EL (cell line): ENCODE data around the gene ZNHIT2.
"Not testable (repeated sequence)": the region's sequence is repeated elsewhere in the genome, so short reads cannot be mapped to it uniquely, and the experiment has no call there.

Source experiments
- DNase-seq: peaks from one replicate; pipeline ENCODE4 v3.0.0-alpha.2; 2016

ZNHIT2 gene

GRCh38 chr11:65117206-65118096 lies at the start of gene ZNHIT2:
Gene ZNHIT2 (minus strand): TSS chr11:65117701. CDS start chr11:65117653, 48 bp downstream.
- DNase-seq = peak; percentile 98

- no peak for DNase-seq
Measured at GRCh38 chr11:65166893-65167292, 49.4 kb upstream of the ZNHIT2 start.

GRCh38 chr11:65165410-65166317 lies 48.2 kb upstream of the ZNHIT2 start:
- no peak for DNase-seq

DNA sequence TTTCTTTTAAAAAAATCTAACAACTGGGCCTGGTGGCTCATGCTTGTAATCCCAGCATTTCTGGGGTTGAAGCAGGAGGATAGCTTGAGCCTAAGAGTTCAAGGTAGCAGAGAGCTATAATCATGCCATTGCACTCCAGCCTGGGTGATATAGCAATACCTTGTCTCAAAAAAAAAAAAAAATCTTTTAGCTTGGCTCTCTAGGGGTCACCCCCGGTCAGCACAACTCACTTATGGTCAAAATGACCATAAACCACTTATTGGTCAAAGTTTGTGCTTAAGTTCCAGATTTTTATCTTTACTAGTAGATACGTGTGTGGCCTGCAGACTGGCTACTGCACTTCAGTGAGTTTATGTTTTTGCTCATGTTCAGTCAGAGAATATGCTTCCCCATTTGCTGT lies 46.2 kb upstream of the ZNHIT2 start:
- no peak for DNase-seq

- no peak for DNase-seq
Measured at GRCh38 chr11:65160643-65161042, 43.1 kb upstream of the ZNHIT2 start.

DNA sequence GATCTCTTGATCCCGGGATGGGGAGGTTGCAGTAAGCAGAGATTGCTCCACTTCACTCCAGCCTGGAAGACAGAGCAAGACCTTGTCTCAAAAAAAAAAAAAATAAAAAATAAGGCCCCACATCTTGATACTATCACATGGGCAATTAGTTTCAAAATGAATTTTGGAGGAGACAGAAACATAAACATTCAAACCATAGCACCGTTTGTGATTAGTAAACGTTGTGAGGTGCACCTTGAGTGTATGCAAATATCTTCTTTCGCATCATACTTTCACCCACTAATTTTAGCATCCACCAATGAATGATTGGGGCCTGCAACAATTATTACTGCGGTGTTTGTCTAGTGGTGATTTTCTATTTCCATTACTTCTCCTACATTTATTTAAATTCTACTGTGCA lies 41.5 kb upstream of the ZNHIT2 start:
- no peak for DNase-seq

DNA sequence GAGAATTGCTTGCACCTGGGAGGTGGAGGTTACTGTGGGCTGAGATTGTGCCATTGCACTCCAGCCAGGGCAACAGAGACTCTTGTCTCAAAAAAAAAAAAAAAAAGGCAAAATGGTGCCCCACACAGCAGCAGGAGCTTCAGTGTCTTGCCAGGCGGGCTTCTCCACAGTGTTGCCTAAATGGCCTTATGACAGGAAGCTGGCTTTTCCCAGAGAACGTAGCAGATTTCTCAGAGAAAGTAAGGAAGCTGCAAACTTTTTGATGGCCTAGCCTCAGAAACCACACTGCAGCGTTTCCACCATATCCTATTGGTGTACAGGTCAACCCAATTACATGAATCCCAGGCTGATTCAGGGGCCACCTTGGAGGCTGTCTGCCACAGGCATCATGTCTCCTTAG lies 39.8 kb upstream of the ZNHIT2 start:
- no peak for DNase-seq

DNA sequence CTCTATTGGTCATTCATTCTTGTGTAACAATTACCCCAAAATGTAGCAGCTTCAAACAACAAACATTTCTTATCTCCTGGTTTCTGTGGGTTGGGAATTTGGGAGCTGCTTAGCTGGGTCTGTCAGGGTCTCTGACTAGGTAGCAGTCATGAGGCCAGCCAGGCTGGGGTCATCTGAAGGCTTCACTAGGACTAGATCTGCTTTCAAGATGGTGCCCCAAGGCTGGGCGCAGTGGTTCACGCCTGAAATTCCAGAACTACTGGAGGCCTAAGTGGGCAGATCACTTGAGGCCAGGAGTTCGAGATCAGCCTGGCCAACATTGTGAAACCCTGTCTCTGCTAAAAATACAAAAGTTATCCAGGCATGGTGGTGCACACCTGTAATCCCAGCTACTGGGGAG lies 39.4 kb upstream of the ZNHIT2 start:
- no peak for DNase-seq

GRCh38 chr11:65156256-65156655 lies 38.8 kb upstream of the ZNHIT2 start:
- no peak for DNase-seq

GRCh38 chr11:65152122-65152521 lies 34.6 kb upstream of the ZNHIT2 start:
- no peak for DNase-seq

- DNase-seq = no peak
Measured at GRCh38 chr11:65151331-65151899, 33.9 kb upstream of the ZNHIT2 start.

DNA sequence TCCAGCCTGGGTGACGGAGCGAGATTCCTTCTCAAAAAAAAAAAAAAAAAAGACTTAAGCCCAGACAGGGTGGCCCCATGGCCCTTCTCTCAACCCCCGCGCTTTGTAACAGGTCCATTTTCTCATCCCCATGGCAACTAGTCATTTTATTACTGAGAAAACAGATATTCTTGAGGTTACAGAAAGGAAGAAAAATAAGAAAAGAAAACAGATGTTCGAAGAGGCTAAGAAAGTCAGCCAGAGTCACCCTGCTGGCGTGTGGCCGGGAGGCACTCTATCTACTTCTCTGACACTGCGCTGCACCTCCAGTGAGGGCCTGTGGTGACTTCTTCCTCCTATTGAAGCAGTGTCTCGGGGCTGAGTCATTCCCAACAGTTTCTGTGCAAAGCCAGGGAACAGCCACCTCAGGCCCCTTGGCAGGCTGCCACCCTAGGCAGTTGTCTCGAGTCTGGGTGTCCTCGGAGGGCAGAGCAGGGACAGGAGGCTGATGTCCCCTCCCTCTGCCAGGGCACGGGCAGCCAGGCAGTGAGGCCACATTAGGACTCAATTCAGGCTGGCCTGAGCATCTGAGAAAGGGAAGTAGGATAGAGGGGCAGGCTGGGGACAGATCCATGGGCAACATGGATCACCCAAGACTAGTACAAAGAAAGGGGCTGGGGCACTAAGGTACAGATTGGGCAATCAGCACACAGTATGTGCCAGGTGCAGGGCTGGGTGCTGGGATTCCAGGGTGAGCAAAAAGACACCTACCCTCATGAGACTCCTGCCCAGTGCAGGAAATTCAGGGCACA lies 33.2 kb upstream of the ZNHIT2 start:
- DNase-seq = peak; percentile 92

- not testable (repeated sequence) for DNase-seq
Measured at GRCh38 chr11:65150131-65150508, 32.6 kb upstream of the ZNHIT2 start.

- no peak for DNase-seq
Measured at GRCh38 chr11:65148657-65149056, 31.2 kb upstream of the ZNHIT2 start.

- no peak for DNase-seq
Measured at GRCh38 chr11:65147352-65148075, 30.0 kb upstream of the ZNHIT2 start.

- DNase-seq = no peak
Measured at GRCh38 chr11:65141896-65142494, 24.5 kb upstream of the ZNHIT2 start.

DNA sequence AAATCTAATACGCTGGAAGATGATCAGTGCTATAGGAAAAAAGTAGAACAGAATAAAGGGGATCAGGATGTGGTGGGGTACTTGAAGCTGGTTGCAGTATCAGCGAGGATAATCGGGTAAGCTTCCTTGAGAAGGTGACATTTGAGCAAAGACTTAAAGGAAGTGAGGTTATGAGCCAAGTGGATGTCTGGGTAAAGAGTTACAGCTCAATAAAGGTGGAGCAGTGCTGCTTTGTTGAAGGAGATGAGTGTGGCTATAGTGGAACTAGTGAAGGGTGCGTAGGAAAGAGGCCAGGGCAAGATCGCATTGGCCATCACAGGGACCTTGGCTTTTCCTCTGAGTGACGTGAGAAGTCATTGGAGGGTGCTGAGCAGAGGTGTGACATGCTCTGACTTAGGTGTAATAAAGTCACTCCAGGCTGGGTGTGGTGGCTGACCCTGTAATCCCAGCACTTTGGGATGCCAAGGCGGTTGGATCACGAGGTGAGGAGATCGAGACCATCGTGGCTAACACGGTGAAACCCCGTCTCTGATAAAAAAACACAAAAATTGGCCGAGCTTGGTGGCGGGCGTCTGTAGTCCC lies 19.1 kb upstream of the ZNHIT2 start:
- no peak for DNase-seq

DNA sequence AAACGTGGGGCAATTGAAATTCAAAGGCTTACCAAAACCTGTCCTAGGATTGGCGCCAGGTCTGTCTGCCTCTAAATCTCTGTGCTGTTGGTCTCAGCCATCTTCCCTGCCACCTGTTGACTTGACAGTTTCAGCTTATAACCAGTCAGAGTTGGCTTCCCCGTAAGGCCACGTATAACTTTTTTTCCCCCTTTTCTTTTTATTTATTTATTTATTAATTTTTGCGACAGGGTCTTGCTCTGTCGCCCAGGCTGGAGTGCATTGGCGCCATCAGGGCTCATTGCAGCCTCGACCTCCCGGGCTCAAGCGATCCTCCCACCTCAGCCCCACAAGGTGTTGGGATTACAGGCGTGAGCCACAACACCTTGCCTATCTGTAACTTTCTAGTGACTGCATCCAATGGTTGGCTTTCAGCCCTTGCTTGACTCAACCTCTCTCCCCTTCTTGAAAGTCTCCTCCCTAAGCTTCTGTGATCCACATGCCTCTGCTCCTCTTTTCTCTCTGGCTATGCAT lies 18.2 kb upstream of the ZNHIT2 start:
- DNase-seq = no peak

- peak; percentile 97 for DNase-seq
Measured at GRCh38 chr11:65134952-65135632, 17.6 kb upstream of the ZNHIT2 start.
